Smooth muscle cell (in vitro differentiated cells): ENCODE results near the gene CRADD. TPM values are rescaled to one million over a fixed set of nuclear protein-coding genes. Genes with fewer than 3 reads are reported as not detected.
A peak's percentile ranks its signal among the peaks of the same experiment; 100 is the strongest.

Experiments used
- DNase-seq: peaks from one replicate; lab custom pipeline; 2025; ENCODE audit not compliant: unreplicated experiment; lab: John Stamatoyannopoulos, UW
- H2AFZ ChIP-seq: fragments of 200-600 bp; sonication (generic); 2 replicates; pipeline ENCODE4 v1.6.0; 2016; ENCODE audit warnings: antibody characterized with exemption, low read depth, mild to moderate bottlenecking
- H3F3A ChIP-seq: fragments of 200-600 bp; sonication (generic); 2 replicates; pipeline ENCODE4 v1.6.0; 2017; ENCODE audit warnings: antibody characterized with exemption, low read depth
- H3K27ac ChIP-seq: fragments of 200-600 bp; sonication (generic); 2 replicates; pipeline ENCODE4 v1.5.1; 2016; ENCODE audit warnings: low read depth, mild to moderate bottlenecking
- H3K27me3 ChIP-seq: fragments of 200-600 bp; sonication (generic); 2 replicates; pipeline ENCODE4 v1.6.1; 2016; ENCODE audit warnings: low read depth, mild to moderate bottlenecking
- H3K36me3 ChIP-seq: fragments of 200-600 bp; sonication (generic); 2 replicates; pipeline ENCODE4 v1.5.1; 2016; ENCODE audit warnings: low read depth
- H3K4me1 ChIP-seq: fragments of 200-600 bp; sonication (generic); 2 replicates; pipeline ENCODE4 v1.5.1; 2016; ENCODE audit warnings: low read depth
- H3K4me2 ChIP-seq: fragments of 200-600 bp; sonication (generic); 2 replicates; pipeline ENCODE4 v1.6.0; 2016; ENCODE audit warnings: mild to moderate bottlenecking
- H3K4me3 ChIP-seq: fragments of 200-600 bp; sonication (generic); 2 replicates; pipeline ENCODE4 v1.5.1; 2016; ENCODE audit warnings: mild to moderate bottlenecking
- H3K79me2 ChIP-seq: fragments of 200-600 bp; sonication (generic); 2 replicates; pipeline ENCODE4 v1.6.0; 2016; ENCODE audit warnings: low read depth, mild to moderate bottlenecking
- H3K9ac ChIP-seq: fragments of 200-600 bp; sonication (generic); 2 replicates; pipeline ENCODE4 v1.6.0; 2016; ENCODE audit warnings: low read depth
- H3K9me3 ChIP-seq: fragments of 200-600 bp; sonication (generic); replicated peaks from 2 replicates; pipeline ENCODE4 v1.5.1; 2016; ENCODE audit warnings: low read depth
- H4K20me1 ChIP-seq: fragments of 200-600 bp; sonication (generic); 2 replicates; pipeline ENCODE4 v1.6.0; 2016; ENCODE audit warnings: low read depth
- WGBS: methylation state at CpG from one replicate; pipeline ENCODE4 v1.1.7; 2016; ENCODE audit warnings: low lambda C conversion rate; 5-methylcytosine and 5-hydroxymethylcytosine counted together
- polyA plus RNA-seq: library from polyadenylated mRNA; unstranded; fragments of >200 nt; fragmentation: Nextera tagmentation; extraction: Ambion mirVana; gene quantifications from 2 replicates; pipeline ENCODE4 v1.2.1, GENCODE V29; 2016
- total RNA-seq: library from RNA; depleted of rRNA; stranded (reverse); fragments of >200 nt; gene quantifications from 2 replicates; pipeline ENCODE4 v1.2.3, GENCODE V29; 2014
- TF ChIP-seq, protein P1 (sequence below): fragments of 200-600 bp; sonication (generic); IDR thresholded peaks from 2 replicates; pipeline ENCODE4 v1.5.1; 2017; ENCODE audit warnings: borderline replicate concordance, mild to moderate bottlenecking, antibody characterized with exemption; ENCODE audit not compliant: insufficient read depth, poor library complexity, severe bottlenecking

Gene CRADD
- total and polyA plus RNA-seq, 2 experiments from 2014 or later: 10.7 to 28.6 TPM

DNA sequence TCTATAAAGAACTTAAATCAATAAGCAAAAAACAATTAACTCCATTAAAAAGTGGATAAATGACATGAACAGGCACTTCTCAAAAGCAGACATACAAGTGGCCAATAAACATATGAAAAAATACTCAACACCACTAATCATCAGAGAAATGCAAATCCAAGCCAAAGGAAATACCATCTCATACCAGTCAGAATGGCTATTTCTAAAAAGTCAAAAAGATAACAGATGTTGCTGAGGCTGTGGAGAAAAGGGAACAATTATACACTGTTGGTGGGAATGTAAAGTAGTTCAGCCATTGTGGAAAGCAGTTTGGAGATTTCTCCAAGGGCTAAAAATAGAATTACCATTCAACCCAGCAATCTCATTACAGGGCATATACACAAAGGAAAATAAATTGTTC is 236.7 kb downstream of the CRADD start:
- Histone ChIP-seq H3K9ac (no peak overlapping the region), H3K36me3 (no peaks in the 10 kb centered on the region), H4K20me1 (no peaks in the 10 kb centered on the region), H3K9me3 (no peaks in the 10 kb centered on the region), H3K4me1 (peaks cover 8% of the 10 kb centered on the region), H3K79me2 (no peaks in the 10 kb centered on the region), H3F3A (peaks cover 3% of the 10 kb centered on the region), H2AFZ (no peak overlapping the region), H3K27me3 (no peaks in the 10 kb centered on the region), H3K4me2 (peak overlapping the region; percentile 46), H3K4me3 (no peak overlapping the region), H3K27ac (peak overlapping the region; percentile 58)
- DNase-seq: no peak
- TF ChIP-seq, protein P1, sequence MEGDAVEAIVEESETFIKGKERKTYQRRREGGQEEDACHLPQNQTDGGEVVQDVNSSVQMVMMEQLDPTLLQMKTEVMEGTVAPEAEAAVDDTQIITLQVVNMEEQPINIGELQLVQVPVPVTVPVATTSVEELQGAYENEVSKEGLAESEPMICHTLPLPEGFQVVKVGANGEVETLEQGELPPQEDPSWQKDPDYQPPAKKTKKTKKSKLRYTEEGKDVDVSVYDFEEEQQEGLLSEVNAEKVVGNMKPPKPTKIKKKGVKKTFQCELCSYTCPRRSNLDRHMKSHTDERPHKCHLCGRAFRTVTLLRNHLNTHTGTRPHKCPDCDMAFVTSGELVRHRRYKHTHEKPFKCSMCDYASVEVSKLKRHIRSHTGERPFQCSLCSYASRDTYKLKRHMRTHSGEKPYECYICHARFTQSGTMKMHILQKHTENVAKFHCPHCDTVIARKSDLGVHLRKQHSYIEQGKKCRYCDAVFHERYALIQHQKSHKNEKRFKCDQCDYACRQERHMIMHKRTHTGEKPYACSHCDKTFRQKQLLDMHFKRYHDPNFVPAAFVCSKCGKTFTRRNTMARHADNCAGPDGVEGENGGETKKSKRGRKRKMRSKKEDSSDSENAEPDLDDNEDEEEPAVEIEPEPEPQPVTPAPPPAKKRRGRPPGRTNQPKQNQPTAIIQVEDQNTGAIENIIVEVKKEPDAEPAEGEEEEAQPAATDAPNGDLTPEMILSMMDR: no peak

DNA sequence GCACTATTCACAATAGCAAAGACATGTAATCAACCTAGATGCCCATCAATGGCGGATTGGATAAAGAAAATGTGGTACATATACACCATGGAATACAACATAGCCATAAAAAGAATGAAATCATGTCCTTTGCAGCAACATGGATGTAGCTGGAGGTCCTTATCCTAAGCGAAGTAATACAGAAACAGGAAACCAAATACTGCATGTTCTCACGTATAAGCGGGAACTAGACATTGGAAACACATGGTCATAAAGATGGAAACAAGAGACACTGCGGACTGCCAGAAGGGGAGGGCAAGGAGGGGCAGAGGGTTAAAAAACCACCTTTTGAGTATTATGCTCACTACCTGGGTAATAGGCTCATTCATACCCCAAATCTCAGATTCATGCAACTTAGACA is 237.1 kb downstream of the CRADD start:
- peak overlapping the region; percentile 46 for H3K4me2 ChIP-seq
- H3K9me3 ChIP-seq: no peaks in the 10 kb centered on the region
- H4K20me1 ChIP-seq: no peaks in the 10 kb centered on the region
- H2AFZ ChIP-seq: no peak overlapping the region
- H3F3A ChIP-seq: peaks cover 3% of the 10 kb centered on the region
- H3K4me3 ChIP-seq: no peak overlapping the region
- TF ChIP-seq, protein P1: no peak
- WGBS: 83% methylated on average over 5 of the region's 5 CpGs
- H3K27ac ChIP-seq: peak overlapping the region; percentile 58
- H3K27me3 ChIP-seq: no peaks in the 10 kb centered on the region
- H3K36me3 ChIP-seq: no peaks in the 10 kb centered on the region
- H3K4me1 ChIP-seq: peaks cover 8% of the 10 kb centered on the region
- no peak for DNase-seq
- no peak overlapping the region for H3K9ac ChIP-seq
- H3K79me2 ChIP-seq: no peaks in the 10 kb centered on the region

DNA sequence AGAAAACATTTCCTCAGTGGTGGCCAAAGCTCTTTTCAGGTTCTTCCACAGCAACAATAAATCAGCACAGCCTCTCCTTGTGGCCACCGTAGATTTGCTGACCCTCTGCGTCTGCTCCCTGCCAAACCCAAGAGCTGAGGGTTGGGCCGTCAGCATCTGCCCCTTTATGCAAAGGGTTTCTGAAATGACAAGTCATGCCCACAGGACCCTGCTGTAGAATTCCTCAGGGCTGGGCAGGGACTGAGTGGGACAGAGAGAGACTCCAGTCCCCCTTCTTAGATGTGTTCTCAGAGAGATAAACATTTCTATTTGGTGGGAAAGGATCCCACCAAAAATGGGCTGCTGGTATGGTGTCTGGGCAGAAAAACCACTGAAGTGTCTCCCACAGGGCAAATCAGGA is 238.2 kb downstream of the CRADD start:
- no peak overlapping the region for H2AFZ ChIP-seq
- no peaks in the 10 kb centered on the region for H3K9me3 ChIP-seq
- no peaks in the 10 kb centered on the region for H3K36me3 ChIP-seq
- TF ChIP-seq, protein P1: no peak
- peaks cover 8% of the 10 kb centered on the region for H3K4me1 ChIP-seq
- H3K4me3 ChIP-seq: no peak overlapping the region
- WGBS: 85% methylated on average over 3 of the region's 3 CpGs
- no peak overlapping the region for H3K9ac ChIP-seq
- DNase-seq: no peak
- H3K27ac ChIP-seq: no peak overlapping the region
- no peaks in the 10 kb centered on the region for H3K27me3 ChIP-seq
- H3F3A ChIP-seq: peaks cover 3% of the 10 kb centered on the region
- H3K4me2 ChIP-seq: no peak overlapping the region
- H4K20me1 ChIP-seq: no peaks in the 10 kb centered on the region
- H3K79me2 ChIP-seq: no peaks in the 10 kb centered on the region

DNA sequence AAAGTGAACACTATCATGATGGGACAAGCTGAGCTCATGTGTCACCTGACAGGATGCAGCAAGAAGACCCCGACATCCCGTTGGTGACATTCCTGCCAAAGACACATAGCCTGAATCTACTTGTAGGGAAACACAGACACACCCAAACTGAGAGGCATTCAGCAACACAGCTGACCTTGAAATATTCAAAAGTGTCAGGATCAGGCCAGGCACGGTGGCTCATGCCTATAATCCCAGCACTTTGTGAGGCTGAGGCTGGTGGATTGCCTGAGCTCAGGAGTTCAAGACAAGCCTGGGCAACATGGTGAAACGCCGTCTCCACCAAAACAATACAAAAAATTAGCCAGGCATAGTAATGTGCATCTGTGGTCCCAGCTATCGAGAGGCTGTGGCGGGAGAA is 239.2 kb downstream of the CRADD start:
- H2AFZ ChIP-seq: no peak overlapping the region
- no peaks in the 10 kb centered on the region for H3K36me3 ChIP-seq
- H3K27me3 ChIP-seq: no peaks in the 10 kb centered on the region
- no peak for DNase-seq
- 74% methylated on average over 7 of the region's 7 CpGs for WGBS
- no peak overlapping the region for H3K4me2 ChIP-seq
- H3K9ac ChIP-seq: no peak overlapping the region
- no peaks in the 10 kb centered on the region for H4K20me1 ChIP-seq
- TF ChIP-seq, protein P1: no peak
- H3K4me1 ChIP-seq: peaks cover 8% of the 10 kb centered on the region
- H3K27ac ChIP-seq: no peak overlapping the region
- peaks cover 3% of the 10 kb centered on the region for H3F3A ChIP-seq
- H3K4me3 ChIP-seq: no peak overlapping the region
- H3K9me3 ChIP-seq: no peaks in the 10 kb centered on the region
- H3K79me2 ChIP-seq: no peaks in the 10 kb centered on the region
